DMS53 (cell line): ENCODE data around the gene TBX1.

Source experiments
- DNase-seq: peaks from one replicate; lab custom pipeline; 2025; lab: John Stamatoyannopoulos, UW

The TBX1 gene

DNA sequence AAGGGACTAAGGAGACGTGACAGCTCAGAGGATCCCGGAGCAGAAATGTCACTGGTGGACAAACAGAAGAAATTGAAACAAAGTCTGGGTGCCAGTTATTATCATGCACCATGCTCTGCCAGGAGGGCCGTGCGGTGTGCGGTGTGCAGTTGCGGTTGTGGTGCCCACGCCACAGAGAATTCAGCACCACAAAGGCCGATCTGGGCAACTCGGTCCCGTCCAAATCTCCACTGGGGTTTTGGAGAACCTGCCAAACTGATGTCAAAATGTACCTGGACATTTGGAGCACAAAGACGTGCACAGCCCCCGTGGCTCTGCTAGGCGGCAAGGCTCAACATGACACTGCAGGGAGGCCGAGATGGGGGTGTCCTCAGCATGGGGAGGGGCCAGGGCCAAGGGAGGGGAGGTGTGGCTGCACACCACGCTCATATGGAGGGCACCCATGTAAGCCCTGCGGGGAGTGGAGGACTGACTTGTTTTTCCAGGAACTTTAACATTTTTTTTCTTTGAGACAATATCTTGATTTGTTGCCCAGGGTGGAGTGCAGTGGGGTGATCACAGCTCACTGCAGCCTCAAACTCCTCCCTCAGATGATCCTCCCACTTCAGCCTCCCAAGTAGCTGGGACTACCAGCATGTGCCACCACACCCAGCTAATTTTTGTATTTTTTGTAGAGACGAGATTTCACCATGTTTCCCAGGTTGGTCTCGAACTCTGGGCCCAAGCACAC lies 54.7 kb downstream of the TBX1 start:
- DNase-seq: no peak

- DNase-seq: no peak
Measured at GRCh38 chr22:19815823-19816290, 55.3 kb downstream of the TBX1 start.

- DNase-seq: no peak
Measured at GRCh38 chr22:19816372-19817119, 56.0 kb downstream of the TBX1 start.
